Measurements from ENCODE around the gene TMEM74B.
"Not testable (repeated sequence)": the region's sequence is repeated elsewhere in the genome, so short reads cannot be mapped to it uniquely, and the experiment has no call there.

The TMEM74B gene

DNA sequence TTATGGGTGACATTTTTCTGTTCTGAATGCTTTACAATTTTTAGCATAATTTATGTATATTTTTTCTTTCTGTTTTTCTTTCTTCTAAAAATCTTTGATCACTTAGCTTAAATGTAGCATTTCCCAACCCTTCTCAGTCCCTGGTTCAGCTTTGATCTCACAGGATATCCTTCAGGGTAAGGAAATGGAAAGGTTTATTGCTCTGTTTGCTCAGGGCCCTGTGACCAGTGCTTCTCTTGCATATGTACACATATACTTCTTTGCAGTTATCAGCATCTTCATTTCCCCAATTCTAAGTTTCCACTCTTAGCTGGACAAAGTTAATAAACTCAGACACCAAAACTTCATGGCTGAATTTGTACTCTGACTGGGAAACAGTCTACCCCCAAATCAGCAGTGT is 30.6 kb downstream of the TMEM74B start:
- no peak overlapping the region for H3K9ac ChIP-seq (ENCODE audit: low read length in 5 of 5)
- no peaks in the 10 kb centered on the region for H3K27me3 ChIP-seq (ENCODE audit: control insufficient read depth in 5 of 5, insufficient read depth in 4 of 5, low read length in 5 of 5)
- H3K27ac ChIP-seq (ENCODE audit: low read depth, low read length): no peak overlapping the region
- no peak overlapping the region for H3K4me3 ChIP-seq (ENCODE audit: low read depth in 1 of 5, low read length in 5 of 5)
- H3K36me3 ChIP-seq (ENCODE audit: control insufficient read depth in 5 of 5, insufficient read depth in 5 of 5, low read length in 5 of 5): peaks cover 24 to 42% (median 31%) of the 10 kb centered on the region in 5 donors
- no peaks in the 10 kb centered on the region for H3K9me3 ChIP-seq (ENCODE audit: control insufficient read depth in 5 of 5, low read length in 5 of 5)
- no peaks in the 10 kb centered on the region for H3K4me1 ChIP-seq (ENCODE audit: control insufficient read depth in 5 of 5, insufficient read depth in 5 of 5, low read length in 5 of 5)

DNA sequence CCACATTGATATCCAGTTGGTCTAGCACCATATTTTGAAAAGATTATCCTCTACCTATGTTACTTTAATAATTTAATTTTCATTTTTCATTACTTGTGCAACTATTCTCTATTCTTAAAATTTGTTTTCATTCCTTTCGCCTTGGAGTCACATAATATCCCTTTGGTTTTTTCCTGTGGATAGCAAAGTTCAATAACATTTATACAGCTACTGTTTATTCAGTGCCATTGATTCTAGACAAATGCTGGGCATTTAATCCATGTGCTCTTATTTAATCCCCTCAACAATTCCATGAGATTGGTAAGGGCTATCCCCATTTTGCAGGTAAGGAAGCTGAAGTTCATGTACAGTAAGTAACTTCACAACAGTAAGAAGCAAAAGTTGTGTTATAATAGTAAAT is 33.8 kb downstream of the TMEM74B start:
- no peak overlapping the region for H3K9ac ChIP-seq (ENCODE audit: low read length in 5 of 5)
- no peaks in the 10 kb centered on the region for H3K9me3 ChIP-seq (ENCODE audit: control insufficient read depth in 5 of 5, low read length in 5 of 5)
- no peak overlapping the region for H3K27ac ChIP-seq (ENCODE audit: low read depth, low read length)
- no peaks in the 10 kb centered on the region for H3K27me3 ChIP-seq (ENCODE audit: control insufficient read depth in 5 of 5, insufficient read depth in 4 of 5, low read length in 5 of 5)
- peaks cover 0 to 6% (median 0%) of the 10 kb centered on the region in 5 donors for H3K4me1 ChIP-seq (ENCODE audit: control insufficient read depth in 5 of 5, insufficient read depth in 5 of 5, low read length in 5 of 5)
- no peak overlapping the region for H3K4me3 ChIP-seq (ENCODE audit: low read depth in 1 of 5, low read length in 5 of 5)
- peaks cover 28 to 57% (median 45%) of the 10 kb centered on the region in 5 donors for H3K36me3 ChIP-seq (ENCODE audit: control insufficient read depth in 5 of 5, insufficient read depth in 5 of 5, low read length in 5 of 5)

DNA sequence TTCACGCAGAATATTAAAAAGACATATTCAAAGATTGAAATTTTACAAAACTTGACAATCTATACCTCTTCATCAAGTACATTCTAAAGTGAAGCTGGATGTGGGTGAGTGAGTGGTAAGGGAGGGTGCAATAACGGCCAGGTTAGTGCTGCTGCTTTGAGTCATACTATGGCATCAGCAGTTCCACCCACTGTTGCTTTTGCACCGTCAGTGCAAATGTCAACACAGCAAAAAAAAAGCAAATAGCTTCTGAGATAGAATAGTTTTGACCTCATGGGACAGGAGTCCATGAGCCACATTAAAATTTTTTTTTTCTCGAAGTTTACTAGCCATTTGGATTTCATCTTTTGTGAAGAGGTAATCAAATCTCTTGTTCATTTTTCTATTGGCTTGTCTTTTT is 34.6 kb downstream of the TMEM74B start:
- Histone ChIP-seq H3K4me1 (ENCODE audit: control insufficient read depth in 5 of 5, insufficient read depth in 5 of 5, low read length in 5 of 5) (peaks cover 0 to 8% (median 0%) of the 10 kb centered on the region in 5 donors), H3K9me3 (ENCODE audit: control insufficient read depth in 5 of 5, low read length in 5 of 5) (no peaks in the 10 kb centered on the region), H3K36me3 (ENCODE audit: control insufficient read depth in 5 of 5, insufficient read depth in 5 of 5, low read length in 5 of 5) (peaks cover 22 to 60% (median 47%) of the 10 kb centered on the region in 5 donors), H3K9ac (ENCODE audit: low read length in 5 of 5) (no peak overlapping the region), H3K4me3 (ENCODE audit: low read depth in 1 of 5, low read length in 5 of 5) (no peak overlapping the region), H3K27ac (ENCODE audit: low read depth, low read length) (no peak overlapping the region), H3K27me3 (ENCODE audit: control insufficient read depth in 5 of 5, insufficient read depth in 4 of 5, low read length in 5 of 5) (no peaks in the 10 kb centered on the region)

- not testable (repeated sequence) for H3K27ac ChIP-seq (ENCODE audit: low read depth, low read length)
- H3K36me3 ChIP-seq (ENCODE audit: control insufficient read depth in 5 of 5, insufficient read depth in 5 of 5, low read length in 5 of 5): peaks cover 18 to 60% (median 44%) of the 10 kb centered on the region in 5 donors
Measured at GRCh38 chr20:1149812-1150211, 35.0 kb downstream of the TMEM74B start.

DNA sequence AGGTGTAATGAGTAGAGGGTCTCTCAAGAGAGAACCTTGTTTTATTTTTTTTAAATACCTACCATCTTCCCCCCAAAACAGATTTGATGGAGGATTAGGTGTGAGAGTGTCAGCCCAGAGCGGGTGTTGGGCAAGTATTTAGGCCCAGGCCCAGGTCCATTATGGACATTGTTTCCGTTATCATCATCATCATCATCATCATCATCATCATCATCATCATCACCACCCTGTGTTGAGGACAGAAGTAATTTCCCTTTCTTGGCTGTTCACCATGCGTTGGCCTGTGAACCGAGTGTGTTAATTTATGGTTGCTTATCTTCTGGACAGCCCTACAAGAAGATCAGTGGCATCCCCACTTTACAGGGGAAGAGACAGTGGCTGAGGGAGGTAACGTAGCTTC is 37.8 kb downstream of the TMEM74B start:
- Histone ChIP-seq H3K36me3 (ENCODE audit: control insufficient read depth in 5 of 5, insufficient read depth in 5 of 5, low read length in 5 of 5) (peaks cover 17 to 48% (median 28%) of the 10 kb centered on the region in 5 donors), H3K9me3 (ENCODE audit: control insufficient read depth in 5 of 5, low read length in 5 of 5) (no peaks in the 10 kb centered on the region), H3K27me3 (ENCODE audit: control insufficient read depth in 5 of 5, insufficient read depth in 4 of 5, low read length in 5 of 5) (no peaks in the 10 kb centered on the region), H3K4me1 (ENCODE audit: control insufficient read depth in 5 of 5, insufficient read depth in 5 of 5, low read length in 5 of 5) (peaks cover 0 to 8% (median 0%) of the 10 kb centered on the region in 5 donors), H3K27ac (ENCODE audit: low read depth, low read length) (no peak overlapping the region), H3K4me3 (ENCODE audit: low read depth in 1 of 5, low read length in 5 of 5) (no peak overlapping the region), H3K9ac (ENCODE audit: low read length in 5 of 5) (no peak overlapping the region)

More at GRCh38 chr20:1149812-1150211, 35.0 kb downstream of the TMEM74B start:
- H3K9me3 ChIP-seq (ENCODE audit: control insufficient read depth in 5 of 5, low read length in 5 of 5); H3K27me3 ChIP-seq (ENCODE audit: control insufficient read depth in 5 of 5, insufficient read depth in 4 of 5, low read length in 5 of 5); H3K4me1 ChIP-seq (ENCODE audit: control insufficient read depth in 5 of 5, insufficient read depth in 5 of 5, low read length in 5 of 5); H3K9ac ChIP-seq (ENCODE audit: low read length in 5 of 5); H3K4me3 ChIP-seq (ENCODE audit: low read depth in 1 of 5, low read length in 5 of 5): not testable (repeated sequence)

DNA sequence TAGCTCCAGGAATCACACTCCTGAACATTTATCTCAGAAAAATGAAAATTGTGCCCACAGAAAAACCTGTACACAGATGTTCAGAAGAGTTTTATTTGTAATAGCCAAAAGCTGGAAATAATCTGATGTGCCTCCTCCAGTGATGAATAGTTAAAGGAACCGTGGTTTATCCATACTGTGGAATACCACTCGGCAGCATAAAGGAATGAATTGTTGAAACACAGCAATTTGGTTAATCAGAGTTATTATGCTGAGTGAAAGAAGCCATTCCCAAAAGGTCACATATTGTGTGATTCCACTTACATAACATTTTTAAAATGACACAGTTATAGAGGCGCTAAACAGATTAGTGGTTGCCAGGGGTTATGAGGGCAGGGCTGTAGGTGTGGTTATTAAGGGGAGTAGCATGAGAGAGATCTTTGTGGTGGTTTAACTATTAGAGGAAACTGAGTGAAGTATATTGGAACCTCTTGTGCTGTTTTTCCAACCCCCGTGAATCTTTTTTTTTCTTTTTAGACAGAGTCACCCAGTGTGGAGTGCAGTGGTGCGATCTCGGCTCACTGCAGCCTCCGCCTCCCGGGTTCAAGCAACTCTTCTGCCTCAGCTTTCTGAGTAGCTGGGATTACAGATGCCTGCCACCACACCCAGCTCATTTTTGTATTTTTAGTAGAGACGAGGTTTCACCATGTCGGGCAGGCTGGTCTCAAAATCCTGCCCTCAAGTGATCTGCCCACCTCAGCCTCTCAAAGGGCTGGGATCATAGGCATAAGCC is 40.2 kb downstream of the TMEM74B start:
- Histone ChIP-seq H3K4me3 (ENCODE audit: low read depth in 1 of 5, low read length in 5 of 5) (no peak overlapping the region), H3K4me1 (ENCODE audit: control insufficient read depth in 5 of 5, insufficient read depth in 5 of 5, low read length in 5 of 5) (peaks cover 0 to 8% (median 0%) of the 10 kb centered on the region in 5 donors), H3K36me3 (ENCODE audit: control insufficient read depth in 5 of 5, insufficient read depth in 5 of 5, low read length in 5 of 5) (peaks cover 25 to 56% (median 35%) of the 10 kb centered on the region in 5 donors), H3K27ac (ENCODE audit: low read depth, low read length) (no peak overlapping the region), H3K27me3 (ENCODE audit: control insufficient read depth in 5 of 5, insufficient read depth in 4 of 5, low read length in 5 of 5) (no peaks in the 10 kb centered on the region), H3K9me3 (ENCODE audit: control insufficient read depth in 5 of 5, low read length in 5 of 5) (no peaks in the 10 kb centered on the region), H3K9ac (ENCODE audit: low read length in 5 of 5) (no peak overlapping the region)

DNA sequence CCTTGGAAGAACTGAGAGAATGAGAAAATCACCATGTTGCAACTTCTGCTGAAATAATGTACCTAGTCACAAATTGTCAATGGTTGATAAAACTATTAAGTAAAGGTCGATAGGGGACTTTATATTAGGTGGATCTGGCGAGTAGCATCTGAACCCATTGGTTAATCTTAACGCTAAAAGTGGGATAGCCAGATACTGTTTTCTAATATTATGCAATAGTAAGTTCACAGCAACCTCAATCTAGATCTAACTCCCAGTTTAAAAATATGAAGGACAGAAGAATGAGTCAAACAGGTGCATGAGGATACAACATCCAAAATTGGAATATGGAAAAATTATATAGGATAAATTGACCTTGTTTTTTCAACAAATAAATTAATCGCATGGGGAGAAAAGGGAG is 47.5 kb downstream of the TMEM74B start:
- Histone ChIP-seq H3K4me3 (ENCODE audit: low read depth in 1 of 5, low read length in 5 of 5) (no peak overlapping the region), H3K9me3 (ENCODE audit: control insufficient read depth in 5 of 5, low read length in 5 of 5) (peaks cover 0 to 4% (median 0%) of the 10 kb centered on the region in 5 donors), H3K9ac (ENCODE audit: low read length in 5 of 5) (no peak overlapping the region), H3K27ac (ENCODE audit: low read depth, low read length) (no peak overlapping the region), H3K36me3 (ENCODE audit: control insufficient read depth in 5 of 5, insufficient read depth in 5 of 5, low read length in 5 of 5) (peaks cover 32 to 62% (median 52%) of the 10 kb centered on the region in 5 donors), H3K4me1 (ENCODE audit: control insufficient read depth in 5 of 5, insufficient read depth in 5 of 5, low read length in 5 of 5) (no peaks in the 10 kb centered on the region), H3K27me3 (ENCODE audit: control insufficient read depth in 5 of 5, insufficient read depth in 4 of 5, low read length in 5 of 5) (no peaks in the 10 kb centered on the region)

DNA sequence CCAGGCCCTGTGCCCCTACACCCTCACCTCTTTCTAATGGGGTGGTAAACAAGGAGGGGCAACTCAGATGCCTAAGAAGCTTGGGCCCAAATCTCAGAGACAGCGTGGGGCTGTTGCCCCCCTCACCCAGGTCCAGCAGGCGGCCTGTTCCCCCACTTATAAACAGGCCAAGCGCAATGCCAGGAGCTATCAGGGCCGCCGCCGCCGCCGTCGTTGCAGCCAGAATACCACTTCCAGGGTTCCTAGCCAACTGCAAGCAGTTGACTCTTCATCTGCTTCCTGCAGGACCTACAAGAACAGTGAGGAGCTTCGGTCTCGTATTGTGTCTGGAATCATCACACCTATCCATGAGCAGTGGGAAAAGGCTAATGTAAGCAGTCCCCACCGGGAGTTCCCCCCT is 49.9 kb downstream of the TMEM74B start:
- H3K9ac ChIP-seq (ENCODE audit: low read length in 5 of 5): no peak overlapping the region
- no peaks in the 10 kb centered on the region for H3K27me3 ChIP-seq (ENCODE audit: control insufficient read depth in 5 of 5, insufficient read depth in 4 of 5, low read length in 5 of 5)
- peaks cover 0 to 3% (median 0%) of the 10 kb centered on the region in 5 donors for H3K4me1 ChIP-seq (ENCODE audit: control insufficient read depth in 5 of 5, insufficient read depth in 5 of 5, low read length in 5 of 5)
- no peak overlapping the region for H3K4me3 ChIP-seq (ENCODE audit: low read depth in 1 of 5, low read length in 5 of 5)
- peaks cover 44 to 74% (median 69%) of the 10 kb centered on the region in 5 donors for H3K36me3 ChIP-seq (ENCODE audit: control insufficient read depth in 5 of 5, insufficient read depth in 5 of 5, low read length in 5 of 5)
- H3K27ac ChIP-seq (ENCODE audit: low read depth, low read length): no peak overlapping the region
- H3K9me3 ChIP-seq (ENCODE audit: control insufficient read depth in 5 of 5, low read length in 5 of 5): peaks cover 0 to 4% (median 0%) of the 10 kb centered on the region in 5 donors

DNA sequence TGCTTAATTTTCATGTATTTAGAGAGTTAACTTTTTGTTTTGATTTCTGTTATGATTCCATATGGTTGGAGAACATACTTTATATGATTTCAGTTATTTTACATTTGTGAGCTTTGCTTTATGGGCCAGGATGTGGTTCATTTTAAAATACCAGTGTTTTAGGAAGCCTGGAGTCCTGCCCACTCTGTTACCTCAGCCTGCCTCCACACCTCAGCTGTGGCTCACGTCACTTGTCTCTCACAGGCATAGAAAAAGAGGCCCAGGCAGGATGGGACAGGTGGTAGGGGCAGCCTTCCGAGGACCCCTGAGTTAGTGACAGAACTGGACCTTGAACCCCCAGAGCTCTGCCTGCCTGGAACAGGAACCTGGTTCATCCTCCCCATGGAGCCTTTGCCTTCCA is 50.4 kb downstream of the TMEM74B start:
- peaks cover 0 to 3% (median 0%) of the 10 kb centered on the region in 5 donors for H3K4me1 ChIP-seq (ENCODE audit: control insufficient read depth in 5 of 5, insufficient read depth in 5 of 5, low read length in 5 of 5)
- H3K4me3 ChIP-seq (ENCODE audit: low read depth in 1 of 5, low read length in 5 of 5): no peak overlapping the region
- H3K9me3 ChIP-seq (ENCODE audit: control insufficient read depth in 5 of 5, low read length in 5 of 5): peaks cover 0 to 4% (median 0%) of the 10 kb centered on the region in 5 donors
- H3K27ac ChIP-seq (ENCODE audit: low read depth, low read length): no peak overlapping the region
- no peaks in the 10 kb centered on the region for H3K27me3 ChIP-seq (ENCODE audit: control insufficient read depth in 5 of 5, insufficient read depth in 4 of 5, low read length in 5 of 5)
- H3K36me3 ChIP-seq (ENCODE audit: control insufficient read depth in 5 of 5, insufficient read depth in 5 of 5, low read length in 5 of 5): peaks cover 47 to 76% (median 72%) of the 10 kb centered on the region in 5 donors
- no peak overlapping the region for H3K9ac ChIP-seq (ENCODE audit: low read length in 5 of 5)

DNA sequence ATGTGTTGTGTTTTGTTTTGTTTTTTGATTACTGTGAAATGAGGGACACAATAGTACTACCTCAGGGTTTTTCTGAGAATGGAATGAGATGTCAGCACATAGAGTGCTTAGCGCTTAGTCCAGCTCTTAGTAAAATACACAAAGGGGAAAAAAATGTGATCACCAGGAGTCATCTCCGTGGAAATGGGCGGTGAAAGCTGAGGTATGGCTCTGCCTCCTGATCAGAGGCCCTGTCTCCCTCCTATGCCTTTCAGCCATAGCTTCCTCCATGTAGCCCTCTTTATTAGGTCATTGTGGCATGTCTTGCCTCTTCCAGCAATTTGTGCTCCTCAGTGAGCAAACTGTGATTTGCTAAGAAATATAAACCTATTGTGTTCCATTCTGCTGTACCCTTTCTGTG is 53.4 kb downstream of the TMEM74B start:
- Histone ChIP-seq H3K4me1 (ENCODE audit: control insufficient read depth in 5 of 5, insufficient read depth in 5 of 5, low read length in 5 of 5) (peaks cover 0 to 3% (median 0%) of the 10 kb centered on the region in 5 donors), H3K36me3 (ENCODE audit: control insufficient read depth in 5 of 5, insufficient read depth in 5 of 5, low read length in 5 of 5) (peaks cover 48 to 80% (median 78%) of the 10 kb centered on the region in 5 donors), H3K27ac (ENCODE audit: low read depth, low read length) (no peak overlapping the region)

More for the DNA sequence above, 53.4 kb downstream of the TMEM74B start:
- Histone ChIP-seq H3K27me3 (ENCODE audit: control insufficient read depth in 5 of 5, insufficient read depth in 4 of 5, low read length in 5 of 5) (no peaks in the 10 kb centered on the region), H3K9me3 (ENCODE audit: control insufficient read depth in 5 of 5, low read length in 5 of 5) (peaks cover 0 to 4% (median 0%) of the 10 kb centered on the region in 5 donors), H3K4me3 (ENCODE audit: low read depth in 1 of 5, low read length in 5 of 5) (no peak overlapping the region), H3K9ac (ENCODE audit: low read length in 5 of 5) (no peak overlapping the region)
